Activated T-cell treated with anti-CD3 and anti-CD28 coated beads, Interleukin-2, amount 50 U/mL, for 48 hours (primary cell): ENCODE data around the gene SMPD4.
"Not testable (repeated sequence)": the region's sequence is repeated elsewhere in the genome, so short reads cannot be mapped to it uniquely, and the experiment has no call there.

Experiments used
- DNase-seq, 2 experiments: peaks; one replicate each; pipeline ENCODE4 v3.0.0-alpha.2; 2020

SMPD4 gene

GRCh38 chr2:130181325-130181879 is at the start of gene SMPD4:
Gene SMPD4 (minus strand): TSS chr2:130181602. CDS start chr2:130176592, 5,010 bp downstream.
- peak; percentile 98 for DNase-seq

- not testable (repeated sequence) for DNase-seq
These were observed 49.5 kb upstream of the SMPD4 start for GRCh38 chr2:130230907-130231306.

- DNase-seq = not testable (repeated sequence)
These were observed 49.0 kb upstream of the SMPD4 start for GRCh38 chr2:130230376-130230775.

GRCh38 chr2:130229161-130229510 is 47.7 kb upstream of the SMPD4 start:
- DNase-seq = peak; percentile 38 to 50

GRCh38 chr2:130228467-130229160 is 47.2 kb upstream of the SMPD4 start:
- DNase-seq = not testable (repeated sequence)

- DNase-seq = not testable (repeated sequence)
These were observed 46.6 kb upstream of the SMPD4 start for GRCh38 chr2:130228005-130228404.

- not testable (repeated sequence) for DNase-seq
These were observed 41.1 kb upstream of the SMPD4 start for GRCh38 chr2:130222523-130222922.

- not testable (repeated sequence) for DNase-seq
These were observed 39.1 kb upstream of the SMPD4 start for GRCh38 chr2:130220505-130220904.

GRCh38 chr2:130219147-130219546 is 37.7 kb upstream of the SMPD4 start:
- not testable (repeated sequence) for DNase-seq

GRCh38 chr2:130207051-130207450 is 25.6 kb upstream of the SMPD4 start:
- DNase-seq = not testable (repeated sequence)

GRCh38 chr2:130203150-130203549 is 21.7 kb upstream of the SMPD4 start:
- DNase-seq = not testable (repeated sequence)

- not testable (repeated sequence) for DNase-seq
These were observed 21.1 kb upstream of the SMPD4 start for GRCh38 chr2:130202518-130202917.

- DNase-seq = no peak
These were observed 16.9 kb upstream of the SMPD4 start, which contains the start of gene TUBA3E for GRCh38 chr2:130198343-130198742. Gene TUBA3E (minus strand): TSS chr2:130198439. CDS start chr2:130198360, 79 bp downstream.

- DNase-seq = not testable (repeated sequence)
These were observed 14.7 kb upstream of the SMPD4 start for GRCh38 chr2:130196052-130196451.

GRCh38 chr2:130195089-130195635 is 13.8 kb upstream of the SMPD4 start:
- not testable (repeated sequence) for DNase-seq

- DNase-seq = not testable (repeated sequence)
These were observed 12.4 kb upstream of the SMPD4 start for GRCh38 chr2:130193824-130194223.

- not testable (repeated sequence) for DNase-seq
These were observed 11.0 kb upstream of the SMPD4 start for GRCh38 chr2:130192451-130192850.

GRCh38 chr2:130191319-130191718 is 9.9 kb upstream of the SMPD4 start:
- not testable (repeated sequence) for DNase-seq

- DNase-seq = no peak
These were observed 8.8 kb upstream of the SMPD4 start for GRCh38 chr2:130190237-130190636.

GRCh38 chr2:130188958-130189357 is 7.6 kb upstream of the SMPD4 start:
- not testable (repeated sequence) for DNase-seq

- not testable (repeated sequence) for DNase-seq
These were observed 6.7 kb upstream of the SMPD4 start for GRCh38 chr2:130187859-130188792.

- DNase-seq = no peak
These were observed 5.9 kb upstream of the SMPD4 start for GRCh38 chr2:130187268-130187667.

GRCh38 chr2:130186391-130186790 is 5.0 kb upstream of the SMPD4 start:
- no peak for DNase-seq
